NCI-H1930 (cell line): ENCODE results near the gene CCPG1.
"Not testable (repeated sequence)": the region's sequence is repeated elsewhere in the genome, so short reads cannot be mapped to it uniquely, and the experiment has no call there.

Experiments used
- DNase-seq, 2 experiments: peaks; one replicate each; lab custom pipeline; 2025; lab: John Stamatoyannopoulos, UW

CCPG1 gene

GRCh38 chr15:55408012-55408928, at the start of gene CCPG1, which contains the start of gene PIERCE2:
CCPG1 (minus strand) TSS chr15:55408359; CDS start chr15:55389424, 18,935 bp downstream.
PIERCE2 (plus strand) TSS chr15:55408495; CDS start chr15:55408769, 274 bp downstream.
- peak; percentile 69 to 84 for DNase-seq

- no peak for DNase-seq
These were observed 49.4 kb upstream of the CCPG1 start for GRCh38 chr15:55457401-55458022.

- not testable (repeated sequence) for DNase-seq
These were observed 38.9 kb upstream of the CCPG1 start for GRCh38 chr15:55447030-55447394.

GRCh38 chr15:55446379-55447029, 38.3 kb upstream of the CCPG1 start:
- not testable (repeated sequence) for DNase-seq

GRCh38 chr15:55445936-55446335, 37.8 kb upstream of the CCPG1 start:
- not testable (repeated sequence) for DNase-seq

- not testable (repeated sequence) for DNase-seq
These were observed 35.0 kb upstream of the CCPG1 start for GRCh38 chr15:55443141-55443540.

GRCh38 chr15:55434989-55435825, 27.0 kb upstream of the CCPG1 start:
- peak in 1 of 2 experiments; percentile 6 for DNase-seq

- DNase-seq = no peak
These were observed 13.9 kb upstream of the CCPG1 start for GRCh38 chr15:55422089-55422488.

- DNase-seq = no peak
These were observed 12.2 kb upstream of the CCPG1 start for GRCh38 chr15:55420171-55420866.

- not testable (repeated sequence) for DNase-seq
These were observed 9.5 kb upstream of the CCPG1 start for GRCh38 chr15:55417678-55418077.

GRCh38 chr15:55408976-55409375, 817 bp upstream of the CCPG1 start:
- DNase-seq = not testable (repeated sequence)

GRCh38 chr15:55407498-55408011, 604 bp downstream of the CCPG1 start:
- DNase-seq = no peak

- DNase-seq = no peak
These were observed 4.6 kb downstream of the CCPG1 start for GRCh38 chr15:55403531-55403930.

- DNase-seq = no peak
These were observed 5.5 kb downstream of the CCPG1 start for GRCh38 chr15:55402707-55403106.

GRCh38 chr15:55401786-55402246, 6.3 kb downstream of the CCPG1 start:
- DNase-seq = no peak

GRCh38 chr15:55400050-55400449, 8.1 kb downstream of the CCPG1 start:
- DNase-seq = not testable (repeated sequence)

GRCh38 chr15:55398243-55398642, 9.9 kb downstream of the CCPG1 start:
- DNase-seq = no peak

- no peak for DNase-seq
These were observed 13.5 kb downstream of the CCPG1 start for GRCh38 chr15:55394694-55395093.

GRCh38 chr15:55389264-55389607, 18.9 kb downstream of the CCPG1 start:
- DNase-seq = no peak

- DNase-seq = no peak
These were observed 21.1 kb downstream of the CCPG1 start for GRCh38 chr15:55387027-55387426.

GRCh38 chr15:55383687-55384086, 24.5 kb downstream of the CCPG1 start:
- DNase-seq = no peak
